GM12872 (cell line): ENCODE results near the gene MAP2K5.

ENCODE experiments used
- CTCF ChIP-seq: IDR thresholded peaks from 3 replicates; pipeline ENCODE4 v1.5.1; 2011; ENCODE audit warnings: low read depth, mild to moderate bottlenecking, low read length, moderate library complexity; ENCODE audit not compliant: insufficient read depth

The MAP2K5 gene

GRCh38 chr15:67775998-67776397, 233.5 kb downstream of the MAP2K5 start:
- no peak for TF ChIP-seq CTCF

- no peak for TF ChIP-seq CTCF
Observed at GRCh38 chr15:67776600-67776999, 234.1 kb downstream of the MAP2K5 start.

- TF ChIP-seq CTCF = no peak
Observed at GRCh38 chr15:67777071-67777470, 234.6 kb downstream of the MAP2K5 start.

- no peak for TF ChIP-seq CTCF
Observed at GRCh38 chr15:67777773-67778172, 235.3 kb downstream of the MAP2K5 start.

- no peak for TF ChIP-seq CTCF
Observed at GRCh38 chr15:67778968-67779548, 236.6 kb downstream of the MAP2K5 start.

- TF ChIP-seq CTCF = no peak
Observed at GRCh38 chr15:67779549-67780111, 237.1 kb downstream of the MAP2K5 start.

- no peak for TF ChIP-seq CTCF
Observed at GRCh38 chr15:67781061-67781460, 238.6 kb downstream of the MAP2K5 start.
